K562 (cell line): ENCODE measurements around the gene ITPR2. TPM values are rescaled to one million over a fixed set of nuclear protein-coding genes. Genes with fewer than 3 reads are reported as not detected.

Experiments
- BACH1 ChIP-seq: fragments of 200-800 bp; sonication (Bioruptor generic); IDR thresholded peaks from 2 replicates; pipeline ENCODE4 v1.6.1; 2016; ENCODE audit warnings: missing genetic modification characterization, missing compliant biosample characterization
- BHLHE40 ChIP-seq: IDR thresholded peaks from 2 replicates; pipeline ENCODE4 v1.6.1; 2011; ENCODE audit warnings: low read length, improper control_type of control experiment
- CCNT2 ChIP-seq: IDR thresholded peaks from 2 replicates; pipeline ENCODE4 v1.6.1; 2011; ENCODE audit warnings: borderline replicate concordance, low read depth, mild to moderate bottlenecking, moderate library complexity, mixed read lengths, low read length; ENCODE audit not compliant: insufficient read length; ENCODE audit errors: extremely low read depth
- GATAD2A ChIP-seq: fragments of 450-650 bp; IDR thresholded peaks from 2 replicates; pipeline ENCODE4 v1.6.1; 2017
- GTF2F1 ChIP-seq: IDR thresholded peaks from 2 replicates; pipeline ENCODE4 v1.6.1; 2011; ENCODE audit warnings: low read depth, low read length, improper control_type of control experiment
- KDM5B ChIP-seq: fragments of 200-600 bp; sonication (generic); IDR thresholded peaks from 2 replicates; pipeline ENCODE4 v1.6.1; 2012; ENCODE audit warnings: low read depth, mild to moderate bottlenecking, moderate library complexity, low read length, control low read depth, inconsistent platforms; ENCODE audit not compliant: insufficient replicate concordance
- KLF13 ChIP-seq: fragments of 450-650 bp; IDR thresholded peaks from 2 replicates; pipeline ENCODE4 v1.6.1; 2016; ENCODE audit warnings: missing genetic modification characterization, low read depth, mild to moderate bottlenecking, missing compliant biosample characterization, moderate library complexity, borderline replicate concordance
- PATZ1 ChIP-seq: fragments of 250-450 bp; sonication (Bioruptor Pico); IDR thresholded peaks from 2 replicates; pipeline ENCODE4 v1.5.0; 2020; ENCODE audit warnings: mild to moderate bottlenecking, borderline replicate concordance
- PTBP1 ChIP-seq: fragments of 200-400 bp; formaldehyde crosslinking; IDR thresholded peaks from 2 replicates; pipeline ENCODE4 v1.6.1; 2017; ENCODE audit warnings: low read depth, low read length
- RBM14 ChIP-seq: fragments of 200-400 bp; formaldehyde crosslinking; IDR thresholded peaks from 2 replicates; pipeline ENCODE4 v1.6.1; 2018; ENCODE audit warnings: low read depth, mild to moderate bottlenecking, low read length, moderate library complexity, borderline replicate concordance; ENCODE audit not compliant: insufficient read depth
- RNF2 ChIP-seq: sonication (generic); IDR thresholded peaks from 2 replicates; pipeline ENCODE4 v1.6.1; 2016
- SOX6 ChIP-seq: fragments of 450-650 bp; IDR thresholded peaks from 2 replicates; pipeline ENCODE4 v1.6.1; 2014; ENCODE audit warnings: mild to moderate bottlenecking
- SRF ChIP-seq, 2 experiments: fragments of 250-450, 450-650 bp in 1 of 2; sonication (Bioruptor Pico) in 1 of 2; sonication (generic) in 1 of 2; formaldehyde crosslinking; IDR thresholded peaks; 2 replicates each; pipeline versions ENCODE4 v1.5.0 to v1.5.1; 2020 to 2022; ENCODE audit warnings: mild to moderate bottlenecking in 1 of 2, missing genetic modification reagents in 1 of 2
- ZBTB17 ChIP-seq: fragments of 450-650 bp; formaldehyde crosslinking; IDR thresholded peaks from 2 replicates; pipeline ENCODE4 v1.4.0; 2020; ENCODE audit warnings: mild to moderate bottlenecking
- ZNF24 ChIP-seq: fragments of 450-650 bp; IDR thresholded peaks from 2 replicates; pipeline ENCODE4 v1.6.1; 2016
- ZNF778 ChIP-seq: fragments of 450-650 bp; formaldehyde crosslinking; IDR thresholded peaks from 2 replicates; pipeline ENCODE4 v1.4.0; 2020; ENCODE audit warnings: mild to moderate bottlenecking, moderate library complexity
- ZSCAN29 ChIP-seq: fragments of 450-650 bp; IDR thresholded peaks from 2 replicates; pipeline ENCODE4 v1.6.1; 2017
- polyA plus RNA-seq, 8 experiments: library from polyadenylated mRNA; depleted of rRNA in 4 of 8; stranded (reverse) in 5 of 8; unstranded in 3 of 8; fragments of >200 nt; fragmentation: Nextera tagmentation in 2 of 8; fragmentation: Illumina TruSeq in 1 of 8; extraction: Ambion mirVana in 2 of 8; extraction: Trizol in 1 of 8; gene quantifications; 2 replicates each; pipeline versions ENCODE4 v1.2.1 to v1.2.3, GENCODE V29; 2011 to 2014; ENCODE audit warnings: inconsistent platforms in 1 of 8, missing spikeins in 1 of 8
- total RNA-seq, 7 experiments: library from RNA; depleted of rRNA in 6 of 7; stranded (reverse); fragments of >200 nt in 6 of 7; fragmentation: Illumina TruSeq in 2 of 7; extraction: Trizol in 2 of 7; gene quantifications; 2 replicates each; pipeline versions ENCODE4 v1.2.1 to v1.2.3, GENCODE V29; 2011 to 2021; ENCODE audit warnings: low replicate concordance in 1 of 7
- TF ChIP-seq, protein P1 (sequence below): sonication (generic); formaldehyde crosslinking; IDR thresholded peaks from 2 replicates; pipeline ENCODE4 v1.8.0; 2022; ENCODE audit warnings: missing genetic modification reagents, mild to moderate bottlenecking, moderate library complexity, borderline replicate concordance
- TF ChIP-seq, protein P2 (sequence below): sonication (generic); formaldehyde crosslinking; IDR thresholded peaks from 2 replicates; pipeline ENCODE4 v1.8.0; 2022; ENCODE audit warnings: mild to moderate bottlenecking, low read depth, missing genetic modification reagents
- TF ChIP-seq, protein P3 (sequence below): sonication (generic); formaldehyde crosslinking; IDR thresholded peaks from 2 replicates; pipeline ENCODE4 v1.8.0; 2022; ENCODE audit warnings: mild to moderate bottlenecking, missing genetic modification reagents, borderline replicate concordance

ITPR2 gene
- total and polyA plus RNA-seq, 9 of the 15 experiments (the other 6 are each of a cell fraction or from before 2014, with no cell fraction given): 0.21 to 3.3 (median 0.95) TPM

GRCh38 chr12:26455936-26456574, 376.9 kb downstream of the ITPR2 start (continued):
- TF ChIP-seq, protein P1, sequence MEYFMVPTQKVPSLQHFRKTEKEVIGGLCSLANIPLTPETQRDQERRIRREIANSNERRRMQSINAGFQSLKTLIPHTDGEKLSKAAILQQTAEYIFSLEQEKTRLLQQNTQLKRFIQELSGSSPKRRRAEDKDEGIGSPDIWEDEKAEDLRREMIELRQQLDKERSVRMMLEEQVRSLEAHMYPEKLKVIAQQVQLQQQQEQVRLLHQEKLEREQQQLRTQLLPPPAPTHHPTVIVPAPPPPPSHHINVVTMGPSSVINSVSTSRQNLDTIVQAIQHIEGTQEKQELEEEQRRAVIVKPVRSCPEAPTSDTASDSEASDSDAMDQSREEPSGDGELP (CRISPR knock-in tag): no peak
- TF ChIP-seq ZSCAN29: no peak
- TF ChIP-seq CCNT2: no peak
- TF ChIP-seq, protein P2, sequence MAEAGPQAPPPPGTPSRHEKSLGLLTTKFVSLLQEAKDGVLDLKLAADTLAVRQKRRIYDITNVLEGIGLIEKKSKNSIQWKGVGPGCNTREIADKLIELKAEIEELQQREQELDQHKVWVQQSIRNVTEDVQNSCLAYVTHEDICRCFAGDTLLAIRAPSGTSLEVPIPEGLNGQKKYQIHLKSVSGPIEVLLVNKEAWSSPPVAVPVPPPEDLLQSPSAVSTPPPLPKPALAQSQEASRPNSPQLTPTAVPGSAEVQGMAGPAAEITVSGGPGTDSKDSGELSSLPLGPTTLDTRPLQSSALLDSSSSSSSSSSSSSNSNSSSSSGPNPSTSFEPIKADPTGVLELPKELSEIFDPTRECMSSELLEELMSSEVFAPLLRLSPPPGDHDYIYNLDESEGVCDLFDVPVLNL (CRISPR knock-in tag): no peak
- no peak for TF ChIP-seq SRF (CRISPR knock-in tag; IDR thresholded peaks at IDR 0.05)
- peak; percentile 72 for TF ChIP-seq ZBTB17 (CRISPR knock-in tag)
- TF ChIP-seq PTBP1: no peak
- TF ChIP-seq, protein P3, sequence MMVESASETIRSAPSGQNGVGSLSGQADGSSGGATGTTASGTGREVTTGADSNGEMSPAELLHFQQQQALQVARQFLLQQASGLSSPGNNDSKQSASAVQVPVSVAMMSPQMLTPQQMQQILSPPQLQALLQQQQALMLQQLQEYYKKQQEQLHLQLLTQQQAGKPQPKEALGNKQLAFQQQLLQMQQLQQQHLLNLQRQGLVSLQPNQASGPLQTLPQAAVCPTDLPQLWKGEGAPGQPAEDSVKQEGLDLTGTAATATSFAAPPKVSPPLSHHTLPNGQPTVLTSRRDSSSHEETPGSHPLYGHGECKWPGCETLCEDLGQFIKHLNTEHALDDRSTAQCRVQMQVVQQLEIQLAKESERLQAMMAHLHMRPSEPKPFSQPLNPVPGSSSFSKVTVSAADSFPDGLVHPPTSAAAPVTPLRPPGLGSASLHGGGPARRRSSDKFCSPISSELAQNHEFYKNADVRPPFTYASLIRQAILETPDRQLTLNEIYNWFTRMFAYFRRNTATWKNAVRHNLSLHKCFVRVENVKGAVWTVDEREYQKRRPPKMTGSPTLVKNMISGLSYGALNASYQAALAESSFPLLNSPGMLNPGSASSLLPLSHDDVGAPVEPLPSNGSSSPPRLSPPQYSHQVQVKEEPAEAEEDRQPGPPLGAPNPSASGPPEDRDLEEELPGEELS: no peak
- no peak for TF ChIP-seq BHLHE40
- no peak for TF ChIP-seq KDM5B
- TF ChIP-seq RNF2: no peak
- TF ChIP-seq KLF13: no peak
- TF ChIP-seq ZNF24: no peak
- no peak for TF ChIP-seq GATAD2A
- TF ChIP-seq GTF2F1: no peak
- TF ChIP-seq BACH1 (tag): 0 out of 2 replicates have a peak, but pooled peaks have one; percentile 42
- no peak for TF ChIP-seq ZNF778 (CRISPR knock-in tag)
- TF ChIP-seq SOX6: no peak
- TF ChIP-seq PATZ1 (CRISPR knock-in tag): no peak
- TF ChIP-seq RBM14: no peak
